ENCODE results near the gene CSNK1D. TPM values are rescaled to one million over a fixed set of nuclear protein-coding genes. Genes with fewer than 3 reads are reported as not detected.

The CSNK1D gene
- total and polyA plus RNA-seq, 2 experiments from 2014 or later = 55.3 to 66.4 TPM

DNA sequence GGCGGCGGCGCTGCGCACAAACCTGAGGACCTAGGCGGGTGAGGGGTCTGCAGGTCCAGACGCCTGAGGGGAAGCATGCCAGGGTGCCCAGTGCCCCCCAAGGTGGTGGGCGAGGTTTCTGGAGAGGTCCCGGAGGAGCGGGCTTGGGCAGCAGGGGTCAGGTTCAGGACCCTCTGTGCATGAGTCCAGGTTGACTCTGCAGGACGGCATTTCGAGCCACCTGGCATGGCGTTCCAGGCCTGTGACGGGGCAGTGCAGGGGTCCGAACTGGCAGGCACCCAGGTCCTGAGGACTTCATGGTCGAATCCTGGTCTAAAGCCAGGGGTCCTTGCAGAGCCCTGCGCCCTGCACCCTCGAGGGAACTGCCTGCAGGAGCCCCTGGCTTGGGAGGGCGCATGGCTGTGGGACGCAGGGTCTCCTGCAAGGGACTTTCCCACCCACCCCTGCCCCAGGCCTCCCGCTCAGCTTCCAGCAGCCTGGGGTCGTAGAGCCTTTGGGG is 41.1 kb downstream of the CSNK1D start (continued):
- no peak for TF ChIP-seq ZNF462 (CRISPR knock-in tag; IDR thresholded peaks at IDR 0.05)
- TF ChIP-seq JUNB (IDR thresholded peaks at IDR 0.05; ENCODE audit: unreplicated experiment) = no peak
- TF ChIP-seq CTCF (conservative IDR thresholded peaks at IDR 0.05; ENCODE audit: low read depth in 2 of 2) = no peak

- H3F3A ChIP-seq (replicated peaks; ENCODE audit: low read depth) = no peaks in the 10 kb centered on the region; the same call in 1 of the 2 replicates
- H3K27ac ChIP-seq (ENCODE audit: low read depth) = no peak overlapping the region
- peaks cover 40% of the 10 kb centered on the region for H3K27me3 Mint-ChIP-seq (ENCODE audit: insufficient read depth, low read depth, poor library complexity)
- peak overlapping the region; percentile 49; the same call in 2 of the 3 replicates for H3K4me3 Mint-ChIP-seq
- H3K9me2 ChIP-seq (ENCODE audit: insufficient read depth) = no peaks in the 10 kb centered on the region
- peak overlapping the region; percentile 95 for H2AFZ ChIP-seq
- no peaks in the 10 kb centered on the region for H3K79me2 ChIP-seq (replicated peaks; ENCODE audit: insufficient read depth)
- ATAC-seq (peak; percentile 17), DNase-seq (ENCODE audit: low spot score) (peak; percentile 84)
- H3K9me3 Mint-ChIP-seq = no peaks in the 10 kb centered on the region
- H3K36me3 Mint-ChIP-seq (ENCODE audit: low read depth) = no peaks in the 10 kb centered on the region
- peak overlapping the region; percentile 90 for H3K4me2 ChIP-seq
- H3K36me3 ChIP-seq (ENCODE audit: insufficient read depth) = no peaks in the 10 kb centered on the region
- H3K27me3 ChIP-seq (ENCODE audit: insufficient read depth) = peaks cover 49% of the 10 kb centered on the region
- H3K27ac Mint-ChIP-seq = no peak overlapping the region
- H4K20me1 ChIP-seq (replicated peaks; ENCODE audit: insufficient read depth) = no peaks in the 10 kb centered on the region; the same call in 1 of the 2 replicates
- peaks cover 5% of the 10 kb centered on the region; the same call in 1 of the 3 replicates for H3K4me1 Mint-ChIP-seq
- no peaks in the 10 kb centered on the region for H3K4me1 ChIP-seq (ENCODE audit: insufficient read depth)
- peak overlapping the region; percentile 66 for H3K4me3 ChIP-seq
- no peak for TF ChIP-seq ZNF462 (CRISPR knock-in tag; IDR thresholded peaks at IDR 0.05)
- TF ChIP-seq NANOG (IDR thresholded peaks at IDR 0.05; ENCODE audit: borderline replicate concordance) = no peak
Observed at GRCh38 chr17:82231562-82232321, 41.8 kb downstream of the CSNK1D start.
